ENCODE data around the gene PHPT1.
"Not testable (repeated sequence)": the region's sequence is repeated elsewhere in the genome, so short reads cannot be mapped to it uniquely, and the experiment has no call there.

PHPT1 gene

GRCh38 chr9:136840877-136841645 is 8.1 kb upstream of the PHPT1 start:
- DNase-seq (ENCODE audit: extremely low read depth, low read depth): no peak
- TF ChIP-seq CTCF (IDR thresholded peaks at IDR 0.05; ENCODE audit: low read depth, low read length): no peak

- DNase-seq (ENCODE audit: extremely low read depth, low read depth): not testable (repeated sequence)
Observed at GRCh38 chr9:136841646-136842379, 7.4 kb upstream of the PHPT1 start.

- TF ChIP-seq CTCF (IDR thresholded peaks at IDR 0.05; ENCODE audit: low read depth, low read length): peak; percentile 82
- DNase-seq (ENCODE audit: extremely low read depth, low read depth): not testable (repeated sequence)
Observed at GRCh38 chr9:136842380-136842948, 6.7 kb upstream of the PHPT1 start, which contains the start of gene AJM1. TSS of gene AJM1 (plus strand) at chr9:136842478. CDS start at chr9:136844415, 1,937 bp downstream.

GRCh38 chr9:136843159-136843800 is 5.9 kb upstream of the PHPT1 start:
- DNase-seq (ENCODE audit: extremely low read depth, low read depth): not testable (repeated sequence)

- DNase-seq (ENCODE audit: extremely low read depth, low read depth): not testable (repeated sequence)
- peak; percentile 39 for TF ChIP-seq CTCF (IDR thresholded peaks at IDR 0.05; ENCODE audit: low read depth, low read length)
Observed at GRCh38 chr9:136843801-136844740, 5.1 kb upstream of the PHPT1 start.

GRCh38 chr9:136844761-136845464 is 4.3 kb upstream of the PHPT1 start:
- no peak for DNase-seq (ENCODE audit: extremely low read depth, low read depth)
- no peak for TF ChIP-seq CTCF (IDR thresholded peaks at IDR 0.05; ENCODE audit: low read depth, low read length)

- no peak for DNase-seq (ENCODE audit: extremely low read depth, low read depth)
- TF ChIP-seq CTCF (IDR thresholded peaks at IDR 0.05; ENCODE audit: low read depth, low read length): no peak
Observed at GRCh38 chr9:136845465-136846260, 3.5 kb upstream of the PHPT1 start.

Data from AG09319 (cell line).